Brain microvascular endothelial cell (primary cell): ENCODE data around the gene CHST9.
"Not testable (repeated sequence)": the region's sequence is repeated elsewhere in the genome, so short reads cannot be mapped to it uniquely, and the experiment has no call there.

Source experiments
- DNase-seq: peaks from one replicate; pipeline ENCODE4 v3.0.0-alpha.2; 2020
- H3K27ac ChIP-seq: fragments of 250-450 bp; sonication (Bioruptor Pico); 2 replicates; pipeline ENCODE4 v1.5.1; 2020; ENCODE audit warnings: mild to moderate bottlenecking, moderate library complexity
- H3K27me3 ChIP-seq: fragments of 250-450 bp; sonication (Bioruptor Pico); replicated peaks from 2 replicates; pipeline ENCODE4 v1.5.1; 2020; ENCODE audit warnings: mild to moderate bottlenecking
- H3K36me3 ChIP-seq: fragments of 250-450 bp; sonication (Bioruptor Pico); replicated peaks from 2 replicates; pipeline ENCODE4 v1.5.1; 2020; ENCODE audit warnings: mild to moderate bottlenecking
- H3K4me3 ChIP-seq: 2 replicates; pipeline ENCODE4 v1.5.1; 2011; ENCODE audit warnings: low read depth, mild to moderate bottlenecking, control low read depth, low read length, moderate library complexity
- in situ Hi-C: cut with HindIII; loops from 2 replicates; pipeline ENCODE4 v1.10.0; 2017; ENCODE audit warnings: low sequenced_read_pairs, low pct_ligation_motif_present
- TF ChIP-seq, protein P1 (sequence below): IDR thresholded peaks from 2 replicates; pipeline ENCODE4 v1.5.1; 2011; ENCODE audit warnings: low read depth, mild to moderate bottlenecking, moderate library complexity, low read length, control low read depth, inconsistent platforms; ENCODE audit errors: missing control alignments

Gene CHST9

DNA sequence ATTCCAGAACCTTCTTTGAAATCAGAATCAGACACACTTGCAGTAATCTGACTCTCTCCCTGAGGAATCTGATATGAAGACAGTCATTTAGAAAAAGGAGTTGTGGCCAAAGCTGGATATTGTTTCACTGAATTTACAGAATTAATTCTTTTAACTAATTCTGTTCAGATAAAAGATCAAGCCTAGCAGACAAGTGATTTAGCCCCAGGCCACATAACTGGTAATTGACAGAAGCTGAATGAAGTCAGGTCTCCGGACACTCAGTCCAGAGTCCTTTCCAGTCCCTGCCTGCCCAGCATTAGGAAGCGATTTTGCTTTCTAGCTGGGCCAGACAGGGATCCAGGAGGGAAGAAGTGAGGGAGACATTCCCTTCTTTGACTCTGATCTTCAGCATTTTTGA lies 208.9 kb downstream of the CHST9 start:
- no peak overlapping the region for H3K27ac ChIP-seq

DNA sequence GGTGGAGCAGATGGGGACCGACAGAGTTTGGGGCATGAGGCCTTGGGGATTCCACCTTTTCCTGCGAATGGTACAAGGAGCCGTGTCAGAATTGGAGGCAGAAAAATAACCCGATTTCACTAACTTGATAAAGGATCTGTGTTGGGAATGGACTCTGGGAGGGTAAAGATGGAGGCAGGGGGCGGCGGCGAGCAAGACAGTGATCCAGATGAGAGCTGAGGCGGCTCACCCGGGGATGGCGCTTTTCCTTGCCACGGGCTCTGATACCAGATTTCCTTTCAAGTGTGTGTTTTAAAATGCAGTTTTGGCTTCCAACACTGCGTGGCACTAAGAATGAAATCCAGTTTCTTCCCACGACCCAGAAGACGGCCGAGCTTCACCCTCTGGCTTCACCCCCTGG lies 212.6 kb downstream of the CHST9 start:
- DNase-seq, H3K27ac ChIP-seq, in situ Hi-C loops, H3K4me3 ChIP-seq, H3K27me3 ChIP-seq, H3K36me3 ChIP-seq: not testable (repeated sequence)

More for the DNA sequence above, 208.9 kb downstream of the CHST9 start:
- TF ChIP-seq, protein P1, sequence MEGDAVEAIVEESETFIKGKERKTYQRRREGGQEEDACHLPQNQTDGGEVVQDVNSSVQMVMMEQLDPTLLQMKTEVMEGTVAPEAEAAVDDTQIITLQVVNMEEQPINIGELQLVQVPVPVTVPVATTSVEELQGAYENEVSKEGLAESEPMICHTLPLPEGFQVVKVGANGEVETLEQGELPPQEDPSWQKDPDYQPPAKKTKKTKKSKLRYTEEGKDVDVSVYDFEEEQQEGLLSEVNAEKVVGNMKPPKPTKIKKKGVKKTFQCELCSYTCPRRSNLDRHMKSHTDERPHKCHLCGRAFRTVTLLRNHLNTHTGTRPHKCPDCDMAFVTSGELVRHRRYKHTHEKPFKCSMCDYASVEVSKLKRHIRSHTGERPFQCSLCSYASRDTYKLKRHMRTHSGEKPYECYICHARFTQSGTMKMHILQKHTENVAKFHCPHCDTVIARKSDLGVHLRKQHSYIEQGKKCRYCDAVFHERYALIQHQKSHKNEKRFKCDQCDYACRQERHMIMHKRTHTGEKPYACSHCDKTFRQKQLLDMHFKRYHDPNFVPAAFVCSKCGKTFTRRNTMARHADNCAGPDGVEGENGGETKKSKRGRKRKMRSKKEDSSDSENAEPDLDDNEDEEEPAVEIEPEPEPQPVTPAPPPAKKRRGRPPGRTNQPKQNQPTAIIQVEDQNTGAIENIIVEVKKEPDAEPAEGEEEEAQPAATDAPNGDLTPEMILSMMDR: no peak
- Histone ChIP-seq H3K36me3 (no peaks in the 10 kb centered on the region), H3K4me3 (no peak overlapping the region), H3K27me3 (no peaks in the 10 kb centered on the region)
- DNase-seq: no peak
- in situ Hi-C loops: no loop called here

DNA sequence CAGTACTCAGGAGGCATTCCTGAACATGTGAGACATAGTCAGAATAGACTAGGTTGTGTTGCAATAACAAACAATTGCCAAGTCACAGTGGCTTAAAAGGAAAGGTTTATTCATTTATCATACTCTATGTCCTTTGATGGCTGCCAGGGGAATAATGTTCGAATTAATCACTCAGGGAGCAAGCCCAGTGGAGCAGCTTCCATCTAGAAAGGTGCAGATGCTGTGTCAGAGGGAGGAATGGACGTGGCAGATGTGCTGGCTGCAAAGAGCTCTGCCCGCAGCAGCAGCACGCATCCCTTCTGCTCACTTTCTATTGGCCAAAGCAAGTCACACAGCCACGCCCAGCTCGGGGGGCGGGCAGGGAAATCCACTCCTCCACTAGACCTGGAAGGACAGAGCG lies 213.7 kb downstream of the CHST9 start:
- Histone ChIP-seq H3K36me3 (no peaks in the 10 kb centered on the region), H3K27me3 (no peaks in the 10 kb centered on the region), H3K27ac (no peak overlapping the region), H3K4me3 (no peak overlapping the region)
- no peak for DNase-seq
- TF ChIP-seq, protein P1: no peak
- in situ Hi-C loops: no loop called here

DNA sequence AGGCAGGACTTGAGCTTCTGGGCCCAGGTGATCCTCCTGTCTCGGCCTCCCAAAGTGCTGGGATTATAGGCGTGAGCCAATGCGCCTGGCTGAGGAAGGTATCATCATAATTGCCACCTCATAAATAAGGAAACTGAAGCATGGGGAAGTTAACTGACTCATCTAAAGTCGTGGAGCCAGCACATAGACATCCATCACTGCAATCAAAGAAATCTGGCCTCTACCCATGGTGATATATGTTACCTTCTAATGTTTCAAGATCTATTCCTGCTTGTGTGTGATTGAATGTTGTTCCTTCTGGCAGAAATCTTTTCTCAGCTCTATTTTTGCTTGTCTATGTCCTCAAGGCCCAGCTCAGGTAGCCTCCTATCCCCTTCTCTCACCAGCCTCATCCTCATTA lies 214.5 kb downstream of the CHST9 start:
- Histone ChIP-seq H3K27me3 (no peaks in the 10 kb centered on the region), H3K4me3 (no peak overlapping the region), H3K36me3 (no peaks in the 10 kb centered on the region), H3K27ac (no peak overlapping the region)
- DNase-seq: no peak
- TF ChIP-seq, protein P1: no peak
- in situ Hi-C loops: no loop called here

DNA sequence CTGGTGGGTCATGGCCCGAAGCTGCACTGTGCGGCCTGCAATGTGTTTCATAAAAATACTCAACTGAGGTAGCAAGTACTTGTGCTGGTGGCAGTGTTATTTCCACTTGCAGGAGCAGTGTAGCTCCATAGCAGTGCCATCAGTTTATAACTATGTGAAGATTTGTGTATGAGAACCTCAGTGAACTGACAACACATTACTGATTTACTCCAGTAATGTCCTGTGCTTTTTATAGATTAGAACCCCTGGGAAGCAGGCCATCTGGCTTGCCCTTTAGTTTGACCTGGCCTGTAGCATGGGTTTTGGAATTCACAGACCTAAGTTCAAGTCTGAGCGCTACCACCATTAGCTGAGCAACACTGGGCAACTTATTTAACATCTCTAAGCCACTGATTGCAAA lies 219.9 kb downstream of the CHST9 start:
- in situ Hi-C loops: no loop called here
- Histone ChIP-seq H3K27me3 (no peaks in the 10 kb centered on the region), H3K36me3 (no peaks in the 10 kb centered on the region), H3K4me3 (no peak overlapping the region), H3K27ac (no peak overlapping the region)
- no peak for DNase-seq
- TF ChIP-seq, protein P1: no peak

DNA sequence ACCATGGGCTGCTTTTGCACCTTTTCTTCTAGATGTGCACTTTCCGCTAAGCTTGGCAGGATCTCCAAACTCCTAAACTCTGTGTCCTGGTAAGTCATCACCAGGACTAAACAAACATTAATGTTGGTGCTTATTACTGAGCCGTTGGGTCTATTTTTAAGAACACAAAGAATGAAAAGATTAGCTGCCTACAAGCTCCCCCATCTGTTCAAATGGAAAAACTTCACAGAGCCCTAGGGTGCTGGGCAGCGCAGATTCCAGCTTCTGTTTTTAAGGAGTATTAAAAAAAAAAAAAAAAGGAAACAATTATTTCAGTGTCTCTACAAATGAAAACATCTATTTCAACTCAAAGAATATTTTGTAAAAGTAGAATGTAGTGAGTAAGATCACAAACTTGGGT lies 221.8 kb downstream of the CHST9 start:
- Histone ChIP-seq H3K36me3 (no peaks in the 10 kb centered on the region), H3K4me3 (no peak overlapping the region), H3K27ac (no peak overlapping the region), H3K27me3 (no peaks in the 10 kb centered on the region)
- no peak for DNase-seq
- TF ChIP-seq, protein P1: peak; percentile 42
- in situ Hi-C loops: no loop called here
